Aorta (tissue), 5 donors: ENCODE data around the gene ZNF467. TPM values are rescaled to one million over a fixed set of nuclear protein-coding genes. Genes with fewer than 3 reads are reported as not detected.

Source experiments
- ATAC-seq: fragments of 200-7000 bp; cut with Tn5 transposase; one replicate; pipeline ENCODE4 v1.9.1; 2022; ENCODE audit warnings: moderate library complexity; ENCODE audit not compliant: low FRiP score
- DNase-seq, 2 donors: peaks; one replicate each; pipeline ENCODE4 v3.0.0-alpha.2; 2020
- H3K27ac ChIP-seq, 2 donors: one replicate each; pipeline ENCODE4 v1.5.1; 2013; ENCODE audit warnings: low read length in 2 of 2, mild to moderate bottlenecking in 2 of 2, moderate library complexity in 2 of 2, control low read depth in 1 of 2, inconsistent platforms in 1 of 2, low read depth in 1 of 2
- H3K27me3 ChIP-seq, 2 donors: one replicate each; pipeline ENCODE4 v1.6.1; 2013; ENCODE audit warnings: control low read depth in 1 of 2, low read length in 1 of 2, mild to moderate bottlenecking in 1 of 2, moderate library complexity in 1 of 2; ENCODE audit not compliant: insufficient read depth in 2 of 2, control insufficient read depth in 1 of 2
- H3K36me3 ChIP-seq, 2 donors: one replicate each; pipeline ENCODE4 v1.6.1; 2013; ENCODE audit warnings: control low read depth in 1 of 2, low read length in 1 of 2, mild to moderate bottlenecking in 1 of 2; ENCODE audit not compliant: insufficient read depth in 2 of 2, control insufficient read depth in 1 of 2
- H3K4me1 ChIP-seq, 2 donors: one replicate each; pipeline ENCODE4 v1.6.1; 2013; ENCODE audit warnings: low read length in 2 of 2, control low read depth in 1 of 2, mild to moderate bottlenecking in 1 of 2, moderate library complexity in 1 of 2; ENCODE audit not compliant: insufficient read depth in 2 of 2, control insufficient read depth in 1 of 2
- H3K4me3 ChIP-seq, 2 donors: one replicate each; pipeline ENCODE4 v1.5.1; 2013; ENCODE audit warnings: low read length in 2 of 2, control low read depth in 1 of 2, mild to moderate bottlenecking in 1 of 2
- H3K9me3 ChIP-seq: one replicate; pipeline ENCODE4 v1.6.1; 2013; ENCODE audit warnings: mild to moderate bottlenecking, low read length; ENCODE audit not compliant: control insufficient read depth
- WGBS, 2 donors: extraction: QIAGEN DNeasy Blood & Tissue Kit; methylation state at CpG; one replicate each; pipeline ENCODE4 v1.1.7; 2013; 5-methylcytosine and 5-hydroxymethylcytosine counted together
- intact Hi-C, 2 donors: fragments of 100-400 bp; cut with DNase I; formaldehyde crosslinking; loops; one replicate each; pipeline versions ENCODE4 v1.14.2 to v1.15.0; 2022
- polyA plus RNA-seq, 2 donors: library from polyadenylated mRNA; stranded (reverse); fragments of 200-250 nt; gene quantifications; one replicate each; pipeline ENCODE4 v1.2.3, GENCODE V29; 2013
- total RNA-seq, 2 donors: library from RNA; stranded (reverse); fragmentation: NEBNext Ultra II Directional; extraction: Animal tissue kit (Norgen Biotek cat#: 25700); gene quantifications; one replicate each; pipeline ENCODE4 v1.2.1, GENCODE V29; 2021
- donor health status: healthy with polysubstance abuse.
- donor health status: Bipolar disorder and iron deficiency.
- donor health status: DM: no; HTN: no; CAD: no.
- donor health status: DM: no; HTN: no; CAD: no.
- donor health status: DM: yes; HTN: yes; CAD: no.

Gene ZNF467
- total and polyA plus RNA-seq, 4 donors: 2.1 to 18.5 (median 9.5) TPM

GRCh38 chr7:149801002-149801566, 27.7 kb upstream of the ZNF467 start:
- intact Hi-C loops: no loop called here
- WGBS, 2 donors: 94 to 100% methylated on average over 2 of the region's 2 CpGs
- H3K27me3 ChIP-seq: no peaks in the 10 kb centered on the region
- no peaks in the 10 kb centered on the region for H3K36me3 ChIP-seq
- ATAC-seq (no peak), DNase-seq (no peak)
- H3K4me3 ChIP-seq: no peak overlapping the region
- no peaks in the 10 kb centered on the region for H3K9me3 ChIP-seq
- no peaks in the 10 kb centered on the region for H3K4me1 ChIP-seq
- H3K27ac ChIP-seq: no peak overlapping the region

GRCh38 chr7:149800169-149800555, 26.8 kb upstream of the ZNF467 start:
- intact Hi-C loops: no loop called here
- ATAC-seq (no peak), DNase-seq (no peak)
- H3K27ac ChIP-seq: no peak overlapping the region
- no peaks in the 10 kb centered on the region for H3K9me3 ChIP-seq
- H3K27me3 ChIP-seq: no peaks in the 10 kb centered on the region
- H3K36me3 ChIP-seq: no peaks in the 10 kb centered on the region
- H3K4me3 ChIP-seq: no peak overlapping the region
- 92 to 94% methylated on average over 13 of the region's 13 CpGs for WGBS, 2 donors
- no peaks in the 10 kb centered on the region for H3K4me1 ChIP-seq

- Histone ChIP-seq H3K27me3 (no peaks in the 10 kb centered on the region), H3K9me3 (no peaks in the 10 kb centered on the region), H3K27ac (no peak overlapping the region), H3K36me3 (no peaks in the 10 kb centered on the region), H3K4me3 (no peak overlapping the region), H3K4me1 (no peaks in the 10 kb centered on the region)
- no peak for ATAC-seq
- WGBS, 2 donors: 69 to 73% methylated on average over 8 of the region's 8 CpGs
- intact Hi-C loops: no loop called here
- DNase-seq: peak in 1 of 2 donors; percentile 78
Measured at GRCh38 chr7:149799397-149800168, 26.2 kb upstream of the ZNF467 start.

GRCh38 chr7:149797771-149798170, 24.4 kb upstream of the ZNF467 start:
- no peaks in the 10 kb centered on the region for H3K9me3 ChIP-seq
- intact Hi-C loops: no loop called here
- 90 to 95% methylated on average over 6 to 7 of the region's 7 CpGs for WGBS, 2 donors
- no peak overlapping the region for H3K27ac ChIP-seq
- DNase-seq (no peak), ATAC-seq (no peak)
- H3K4me1 ChIP-seq: no peaks in the 10 kb centered on the region
- H3K4me3 ChIP-seq: no peak overlapping the region
- H3K36me3 ChIP-seq: no peaks in the 10 kb centered on the region
- no peaks in the 10 kb centered on the region for H3K27me3 ChIP-seq

- Histone ChIP-seq H3K9me3 (no peaks in the 10 kb centered on the region), H3K4me1 (no peaks in the 10 kb centered on the region), H3K36me3 (no peaks in the 10 kb centered on the region), H3K27me3 (no peaks in the 10 kb centered on the region), H3K27ac (no peak overlapping the region), H3K4me3 (no peak overlapping the region)
- no peak for ATAC-seq
- intact Hi-C loops: no loop called here
- DNase-seq: no peak
- 95 to 96% methylated on average over 19 of the region's 19 CpGs for WGBS, 2 donors
Measured at GRCh38 chr7:149796287-149796860, 23.0 kb upstream of the ZNF467 start.

GRCh38 chr7:149795126-149795525, 21.7 kb upstream of the ZNF467 start:
- ATAC-seq (no peak), DNase-seq (no peak)
- Histone ChIP-seq H3K36me3 (no peaks in the 10 kb centered on the region), H3K4me1 (no peaks in the 10 kb centered on the region), H3K4me3 (no peak overlapping the region), H3K27me3 (no peaks in the 10 kb centered on the region), H3K9me3 (no peaks in the 10 kb centered on the region), H3K27ac (no peak overlapping the region)
- intact Hi-C loops: no loop called here
- WGBS, 2 donors: 86 to 90% methylated on average over 10 of the region's 10 CpGs

GRCh38 chr7:149794661-149795060, 21.3 kb upstream of the ZNF467 start:
- no peaks in the 10 kb centered on the region for H3K9me3 ChIP-seq
- 49 to 58% methylated on average over 6 of the region's 6 CpGs for WGBS, 2 donors
- no peak overlapping the region for H3K27ac ChIP-seq
- H3K36me3 ChIP-seq: no peaks in the 10 kb centered on the region
- DNase-seq (no peak), ATAC-seq (no peak)
- H3K4me1 ChIP-seq: no peaks in the 10 kb centered on the region
- no peaks in the 10 kb centered on the region for H3K27me3 ChIP-seq
- no peak overlapping the region for H3K4me3 ChIP-seq
- intact Hi-C loops: no loop called here

GRCh38 chr7:149793261-149793660, 19.9 kb upstream of the ZNF467 start:
- Histone ChIP-seq H3K9me3 (no peaks in the 10 kb centered on the region), H3K36me3 (no peaks in the 10 kb centered on the region), H3K4me1 (no peaks in the 10 kb centered on the region), H3K4me3 (no peak overlapping the region), H3K27me3 (no peaks in the 10 kb centered on the region), H3K27ac (no peak overlapping the region)
- intact Hi-C loops: no loop called here
- ATAC-seq (no peak), DNase-seq (no peak)
- 83% methylated on average over 10 of the region's 10 CpGs for WGBS, 2 donors

GRCh38 chr7:149792220-149792595, 18.8 kb upstream of the ZNF467 start:
- no peak for ATAC-seq
- WGBS, 2 donors: 74 to 85% methylated on average over 15 of the region's 15 CpGs
- no peaks in the 10 kb centered on the region for H3K27me3 ChIP-seq

More at GRCh38 chr7:149792220-149792595, 18.8 kb upstream of the ZNF467 start:
- Histone ChIP-seq H3K4me1 (no peaks in the 10 kb centered on the region), H3K36me3 (no peaks in the 10 kb centered on the region), H3K27ac (no peak overlapping the region), H3K9me3 (no peaks in the 10 kb centered on the region), H3K4me3 (no peak overlapping the region)
- DNase-seq: no peak
- intact Hi-C loops: no loop called here
